PC-9 (cell line): ENCODE results near the gene SETD3.

Experiments used
- CTCF ChIP-seq: fragments of 200-600 bp; sonication (generic); conservative IDR thresholded peaks from 2 replicates; pipeline ENCODE4 v1.6.1; 2017; ENCODE audit warnings: mixed run types, antibody characterized with exemption, mild to moderate bottlenecking, moderate library complexity
- EZH2 ChIP-seq: fragments of 200-600 bp; sonication (generic); IDR thresholded peaks from 2 replicates; pipeline ENCODE4 v1.8.0; 2017; ENCODE audit warnings: antibody characterized with exemption, low read depth

- TF ChIP-seq CTCF (no peak), EZH2 (no peak)
Measured at GRCh38 chr14:99361596-99362215, 119.0 kb downstream of the SETD3 start.
